ENCODE results near the gene SSX2IP.
"Not testable (repeated sequence)": the region's sequence is repeated elsewhere in the genome, so short reads cannot be mapped to it uniquely, and the experiment has no call there.

Gene SSX2IP

GRCh38 chr1:84619383-84620102 lies 70.7 kb downstream of the SSX2IP start:
- DNase-seq (ENCODE audit: low read depth), result peak; percentile 86

GRCh38 chr1:84617349-84617748 lies 72.9 kb downstream of the SSX2IP start:
- DNase-seq (ENCODE audit: low read depth), result peak; percentile 43

- DNase-seq (ENCODE audit: low read depth), result no peak
These were observed 74.5 kb downstream of the SSX2IP start for GRCh38 chr1:84615790-84616189.

- DNase-seq (ENCODE audit: low read depth), result no peak
These were observed 76.4 kb downstream of the SSX2IP start for GRCh38 chr1:84613887-84614286.

GRCh38 chr1:84613026-84613425 lies 77.2 kb downstream of the SSX2IP start:
- DNase-seq (ENCODE audit: low read depth), result peak; percentile 50

- DNase-seq (ENCODE audit: low read depth), result peak; percentile 29
These were observed 78.5 kb downstream of the SSX2IP start for GRCh38 chr1:84611796-84612195.

- DNase-seq (ENCODE audit: low read depth), result no peak
These were observed 79.2 kb downstream of the SSX2IP start for GRCh38 chr1:84611091-84611490.

DNA sequence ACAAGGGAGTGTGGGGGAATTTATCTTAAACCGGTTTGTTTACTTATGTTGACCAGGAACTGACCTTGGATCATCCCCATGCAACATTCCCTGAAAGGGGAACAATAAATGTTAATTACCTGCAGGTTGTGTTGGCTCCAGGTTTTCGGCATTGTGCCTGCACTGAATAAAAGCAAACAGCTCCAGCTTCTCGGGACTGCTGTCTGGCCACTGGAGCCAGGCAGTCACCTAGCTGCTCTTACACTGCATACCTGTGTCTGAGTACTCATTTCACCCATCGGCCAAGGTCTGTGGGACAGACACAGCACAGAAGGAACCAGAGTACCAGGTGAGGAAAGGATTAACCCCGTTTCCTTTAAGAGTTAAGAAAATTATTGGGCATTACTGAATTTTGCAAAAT lies 83.3 kb downstream of the SSX2IP start:
- DNase-seq (ENCODE audit: low read depth), result no peak

GRCh38 chr1:84605157-84605556 lies 85.1 kb downstream of the SSX2IP start:
- no peak for DNase-seq (ENCODE audit: low read depth)

DNA sequence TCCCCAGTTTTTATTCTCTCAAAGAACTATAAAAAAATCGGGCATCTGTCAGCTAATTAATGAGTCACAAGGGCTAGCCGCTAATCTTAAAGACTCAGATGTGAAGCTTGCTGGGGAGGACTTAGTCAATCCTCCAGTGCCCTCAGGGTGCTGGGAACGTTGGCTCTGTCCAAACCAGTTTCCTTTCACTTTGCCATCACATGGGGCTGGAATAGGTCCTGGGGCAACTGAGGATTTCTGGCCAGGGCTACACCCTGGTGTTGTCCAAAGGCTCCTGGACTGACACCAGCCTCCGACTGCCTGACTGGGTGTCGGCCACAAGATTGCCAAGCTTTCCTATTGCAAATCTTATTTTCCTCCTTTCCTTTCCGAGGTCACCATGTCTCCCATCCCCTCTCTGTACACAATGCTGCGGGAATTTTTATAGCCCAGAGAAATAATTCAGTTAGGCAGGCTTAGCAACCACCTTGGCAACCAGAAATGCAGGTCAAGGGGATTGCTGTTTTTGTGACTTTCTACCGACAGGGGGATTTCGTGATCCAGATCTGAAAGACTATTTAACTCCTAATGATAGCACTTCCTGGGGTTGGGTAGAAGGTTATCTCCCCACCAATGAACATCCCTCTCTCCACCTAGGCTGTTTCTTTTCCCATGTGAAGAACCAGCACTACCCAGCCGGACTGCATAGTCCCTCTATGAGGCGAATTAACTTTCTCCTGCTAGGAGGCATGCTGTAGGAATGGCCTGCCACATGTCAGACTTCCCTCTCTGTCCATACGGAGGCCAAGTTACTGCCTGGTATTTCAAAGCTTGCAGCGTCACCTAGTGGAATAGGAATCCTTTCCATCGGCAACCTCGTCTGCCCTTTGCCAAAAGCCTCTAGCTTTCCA lies 86.1 kb downstream of the SSX2IP start:
- no peak for DNase-seq (ENCODE audit: low read depth)

- DNase-seq (ENCODE audit: low read depth), result no peak
These were observed 87.0 kb downstream of the SSX2IP start for GRCh38 chr1:84603223-84603622.

DNA sequence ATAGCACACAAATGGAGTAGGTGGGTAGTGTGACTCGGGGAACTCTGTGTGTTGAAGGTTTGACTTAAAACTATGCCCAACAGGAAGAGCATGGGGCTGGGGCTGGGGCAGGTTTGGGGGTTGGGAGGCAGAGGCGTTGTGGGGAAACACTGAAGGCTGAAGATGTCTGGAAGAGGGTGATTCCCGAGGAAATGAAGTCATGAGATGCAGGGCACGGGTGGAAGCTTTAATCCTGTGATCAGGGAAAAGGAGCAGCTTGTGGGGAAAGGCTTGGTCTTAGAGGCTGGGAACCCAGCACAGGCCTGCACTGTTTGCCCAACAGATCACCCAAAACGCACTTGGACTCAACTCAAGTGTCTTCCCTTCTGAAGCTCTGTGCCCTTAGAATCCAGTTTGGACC lies 89.5 kb downstream of the SSX2IP start:
- no peak for DNase-seq (ENCODE audit: low read depth)

DNA sequence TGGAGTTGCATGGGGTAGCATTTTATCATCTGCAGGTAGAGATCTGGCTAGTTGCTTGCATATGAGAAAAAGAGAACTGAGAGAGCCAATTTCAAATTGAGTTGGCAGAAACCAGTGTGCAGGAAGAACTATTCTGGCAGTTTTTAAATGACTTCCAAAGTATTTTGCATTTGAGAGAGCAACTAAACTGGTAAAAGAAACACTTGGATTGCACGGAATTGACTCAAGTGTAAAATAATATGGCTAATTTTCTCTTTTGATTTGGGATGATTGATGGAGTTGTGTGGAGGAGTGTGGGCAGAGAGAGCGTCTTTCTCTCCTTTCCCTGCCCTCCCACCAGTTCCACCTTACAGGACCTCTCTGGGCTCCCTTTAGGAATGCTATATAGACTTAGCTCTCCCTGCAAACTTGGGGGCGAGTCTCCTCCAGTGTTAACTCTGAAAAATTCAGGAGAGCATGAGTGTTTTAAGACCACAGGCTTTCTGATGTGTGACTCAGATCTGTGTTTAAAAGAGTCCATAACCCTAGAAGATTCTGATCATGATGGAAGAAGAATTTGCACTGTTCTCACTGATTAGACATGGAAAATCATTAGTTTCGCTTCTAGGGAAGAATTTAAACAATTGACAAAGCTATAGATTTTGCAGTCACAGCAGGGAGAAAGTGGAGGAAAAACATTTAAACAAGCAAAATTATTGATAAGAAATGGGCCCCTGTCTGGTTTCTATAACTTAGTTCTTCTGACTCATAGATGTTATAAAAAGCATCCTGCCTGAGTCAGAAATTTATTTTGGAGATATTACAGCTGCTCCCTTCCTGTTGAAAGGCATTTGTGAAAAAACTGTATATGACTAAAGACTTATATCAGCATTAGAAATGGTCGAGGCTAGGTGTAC lies 91.2 kb downstream of the SSX2IP start:
- peak; percentile 58 for DNase-seq (ENCODE audit: low read depth)

DNA sequence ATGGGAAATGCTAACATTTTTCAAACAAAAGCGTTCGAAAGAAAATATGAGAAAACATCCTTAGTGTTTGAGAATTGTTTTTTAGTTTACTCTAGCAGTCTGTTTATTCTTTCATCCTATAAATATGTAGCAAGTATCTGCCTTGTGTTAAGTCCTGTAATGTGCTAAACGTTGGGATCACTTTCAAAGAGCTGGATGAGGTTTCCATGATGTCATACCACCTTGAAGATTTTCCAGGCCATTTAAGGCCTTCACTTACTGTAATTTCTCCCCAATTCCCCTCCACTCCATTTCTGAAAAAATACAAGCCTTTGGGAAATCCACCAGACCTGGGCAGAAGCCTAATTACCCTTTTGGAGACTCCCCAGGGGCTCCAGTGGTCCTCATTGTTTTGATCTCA lies 91.8 kb downstream of the SSX2IP start:
- no peak for DNase-seq (ENCODE audit: low read depth)

- DNase-seq (ENCODE audit: low read depth), result no peak
These were observed 93.2 kb downstream of the SSX2IP start for GRCh38 chr1:84597011-84597410.

- not testable (repeated sequence) for DNase-seq (ENCODE audit: low read depth)
These were observed 95.3 kb downstream of the SSX2IP start for GRCh38 chr1:84594959-84595358.
